Activated CD8-positive, alpha-beta T cell treated with anti-CD3 and anti-CD28 coated beads, Interleukin-2, amount 10 ng/mL, durations not matched to agents 7 days and 5 days (primary cell): ENCODE measurements around the gene CHST7. TPM values are rescaled to one million over a fixed set of nuclear protein-coding genes. Genes with fewer than 3 reads are reported as not detected.

Experiments used
- ATAC-seq: fragments of 150-1000 bp; cut with Tn5 transposase; one replicate; pipeline ENCODE4 v1.10.0; 2021; ENCODE audit warnings: moderate library complexity
- CTCF ChIA-PET: fragments of 350-600 bp; sonication (Branson Sonifier 250); formaldehyde crosslinking; loops from one replicate; lab custom pipeline; 2021; ENCODE audit warnings: antibody characterized with exemption; lab: Charles Lee
- POLR2A ChIA-PET: fragments of 350-600 bp; sonication (Branson Sonifier 250); formaldehyde crosslinking; loops from one replicate; lab custom pipeline; 2021; ENCODE audit warnings: antibody characterized with exemption; lab: Charles Lee
- DNase-seq: peaks from one replicate; pipeline ENCODE4 v3.0.0-alpha.2; 2020
- H3K27ac Mint-ChIP-seq: one replicate; pipeline ENCODE4 v1.8.0; 2021; ENCODE audit warnings: mild to moderate bottlenecking, mixed read lengths
- H3K27me3 Mint-ChIP-seq: one replicate; pipeline ENCODE4 v1.8.0; 2021; ENCODE audit warnings: low read depth, mixed read lengths
- H3K36me3 Mint-ChIP-seq: one replicate; pipeline ENCODE4 v1.8.0; 2021; ENCODE audit warnings: low read depth, mixed read lengths
- H3K4me1 Mint-ChIP-seq: one replicate; pipeline ENCODE4 v1.8.0; 2021; ENCODE audit warnings: low read depth, mixed read lengths
- H3K4me3 Mint-ChIP-seq: one replicate; pipeline ENCODE4 v1.8.0; 2021; ENCODE audit warnings: mild to moderate bottlenecking, mixed read lengths
- H3K9me3 Mint-ChIP-seq: one replicate; pipeline ENCODE4 v1.8.0; 2022; ENCODE audit warnings: mixed read lengths; ENCODE audit not compliant: insufficient read depth
- total RNA-seq, 2 experiments: library from RNA; stranded (reverse); gene quantifications; one replicate each; pipeline ENCODE4 v1.2.3, GENCODE V29; 2021

The CHST7 gene
- total RNA-seq, 2 experiments from 2014 or later, result 5.4 to 6.5 TPM

GRCh38 chrX:46553935-46554334, 19.6 kb upstream of the CHST7 start:
- Mint-ChIP-seq H3K9me3 (no peaks in the 10 kb centered on the region), H3K4me1 (peaks cover 2% of the 10 kb centered on the region), H3K27me3 (no peaks in the 10 kb centered on the region), H3K4me3 (no peak overlapping the region), H3K36me3 (peaks cover 7% of the 10 kb centered on the region), H3K27ac (no peak overlapping the region)
- ChIA-PET POLR2A (no interaction called here), CTCF (no interaction called here)
- no peak for DNase-seq
- no peak for ATAC-seq

- ChIA-PET CTCF (interaction anchor here (0.7 to 1.2 kb wide), 2 partner anchors 87 to 242 kb away, joined by 3 to 6 read pairs; no protein-coding TSS in a partner anchor), POLR2A (no interaction called here)
- ATAC-seq (no peak), DNase-seq (no peak)
- H3K4me1 Mint-ChIP-seq, result no peaks in the 10 kb centered on the region
- H3K27ac Mint-ChIP-seq, result no peak overlapping the region
- no peaks in the 10 kb centered on the region for H3K27me3 Mint-ChIP-seq
- no peaks in the 10 kb centered on the region for H3K9me3 Mint-ChIP-seq
- peaks cover 2% of the 10 kb centered on the region for H3K36me3 Mint-ChIP-seq
- no peak overlapping the region for H3K4me3 Mint-ChIP-seq
These were observed 18.6 kb upstream of the CHST7 start for GRCh38 chrX:46554942-46555341.

- H3K36me3 Mint-ChIP-seq, result no peaks in the 10 kb centered on the region
- no peak overlapping the region for H3K4me3 Mint-ChIP-seq
- peaks cover 16% of the 10 kb centered on the region for H3K4me1 Mint-ChIP-seq
- H3K27ac Mint-ChIP-seq, result no peak overlapping the region
- ATAC-seq (no peak), DNase-seq (no peak)
- POLR2A ChIA-PET, result no interaction called here
- CTCF ChIA-PET, result no interaction called here
- no peaks in the 10 kb centered on the region for H3K9me3 Mint-ChIP-seq
- no peaks in the 10 kb centered on the region for H3K27me3 Mint-ChIP-seq
These were observed 14.5 kb upstream of the CHST7 start for GRCh38 chrX:46559062-46559461.

- H3K27ac Mint-ChIP-seq, result peak overlapping the region; percentile 16
- peak; percentile 40 for DNase-seq
- peak; percentile 69 for ATAC-seq
- no peak overlapping the region for H3K4me3 Mint-ChIP-seq
- H3K27me3 Mint-ChIP-seq, result no peaks in the 10 kb centered on the region
- H3K9me3 Mint-ChIP-seq, result no peaks in the 10 kb centered on the region
- H3K4me1 Mint-ChIP-seq, result peaks cover 16% of the 10 kb centered on the region
- CTCF ChIA-PET, result interaction anchor here (1.1 to 2.0 kb wide), 3 partner anchors 11 to 124 kb away, joined by 3 to 17 read pairs (median 5); no protein-coding TSS in a partner anchor
- peaks cover 2% of the 10 kb centered on the region for H3K36me3 Mint-ChIP-seq
- POLR2A ChIA-PET, result interaction anchor here (0.7 to 1.8 kb wide), 2 partner anchors 11 to 125 kb away, joined by 3 to 4 read pairs; no protein-coding TSS in a partner anchor
These were observed 11.5 kb upstream of the CHST7 start for GRCh38 chrX:46561824-46562657.

DNA sequence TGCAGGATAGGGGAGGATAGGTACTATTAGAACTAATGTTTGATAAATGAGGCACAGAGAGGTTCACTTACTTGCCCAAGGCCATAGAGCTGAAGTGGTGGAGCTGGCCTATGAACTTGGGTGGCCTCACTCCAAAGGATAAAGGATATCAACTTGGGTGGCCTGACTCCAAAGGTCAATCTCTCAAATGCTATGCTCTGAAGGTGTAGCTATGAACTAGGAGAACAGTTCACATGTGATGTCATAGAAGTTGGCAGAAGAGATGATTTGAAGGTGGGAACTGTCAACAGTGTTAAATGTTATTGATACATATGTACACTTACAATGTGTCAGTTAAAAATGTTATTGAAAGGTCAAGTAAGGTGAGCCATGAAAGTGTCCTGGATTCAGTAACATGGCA, 6.2 kb upstream of the CHST7 start:
- ChIA-PET CTCF (interaction anchor here (0.6 kb wide), 1 partner anchor 1033 kb away, joined by 4 read pairs; no protein-coding TSS in a partner anchor), POLR2A (no interaction called here)
- DNase-seq (no peak), ATAC-seq (no peak)
- no peaks in the 10 kb centered on the region for H3K27me3 Mint-ChIP-seq
- no peaks in the 10 kb centered on the region for H3K9me3 Mint-ChIP-seq
- H3K27ac Mint-ChIP-seq, result no peak overlapping the region
- H3K4me1 Mint-ChIP-seq, result peaks cover 12% of the 10 kb centered on the region
- peaks cover 2% of the 10 kb centered on the region for H3K36me3 Mint-ChIP-seq
- H3K4me3 Mint-ChIP-seq, result no peak overlapping the region

- CTCF ChIA-PET, result no interaction called here
- POLR2A ChIA-PET, result interaction anchor here (0.5 kb wide), 1 partner anchor 19 kb away, joined by 4 read pairs; no protein-coding TSS in a partner anchor
- ATAC-seq (no peak), DNase-seq (no peak)
- Mint-ChIP-seq H3K9me3 (no peaks in the 10 kb centered on the region), H3K27me3 (no peaks in the 10 kb centered on the region), H3K36me3 (no peaks in the 10 kb centered on the region), H3K27ac (no peak overlapping the region), H3K4me3 (no peak overlapping the region), H3K4me1 (peaks cover 18% of the 10 kb centered on the region)
These were observed 3.9 kb upstream of the CHST7 start for GRCh38 chrX:46569621-46570020.

DNA sequence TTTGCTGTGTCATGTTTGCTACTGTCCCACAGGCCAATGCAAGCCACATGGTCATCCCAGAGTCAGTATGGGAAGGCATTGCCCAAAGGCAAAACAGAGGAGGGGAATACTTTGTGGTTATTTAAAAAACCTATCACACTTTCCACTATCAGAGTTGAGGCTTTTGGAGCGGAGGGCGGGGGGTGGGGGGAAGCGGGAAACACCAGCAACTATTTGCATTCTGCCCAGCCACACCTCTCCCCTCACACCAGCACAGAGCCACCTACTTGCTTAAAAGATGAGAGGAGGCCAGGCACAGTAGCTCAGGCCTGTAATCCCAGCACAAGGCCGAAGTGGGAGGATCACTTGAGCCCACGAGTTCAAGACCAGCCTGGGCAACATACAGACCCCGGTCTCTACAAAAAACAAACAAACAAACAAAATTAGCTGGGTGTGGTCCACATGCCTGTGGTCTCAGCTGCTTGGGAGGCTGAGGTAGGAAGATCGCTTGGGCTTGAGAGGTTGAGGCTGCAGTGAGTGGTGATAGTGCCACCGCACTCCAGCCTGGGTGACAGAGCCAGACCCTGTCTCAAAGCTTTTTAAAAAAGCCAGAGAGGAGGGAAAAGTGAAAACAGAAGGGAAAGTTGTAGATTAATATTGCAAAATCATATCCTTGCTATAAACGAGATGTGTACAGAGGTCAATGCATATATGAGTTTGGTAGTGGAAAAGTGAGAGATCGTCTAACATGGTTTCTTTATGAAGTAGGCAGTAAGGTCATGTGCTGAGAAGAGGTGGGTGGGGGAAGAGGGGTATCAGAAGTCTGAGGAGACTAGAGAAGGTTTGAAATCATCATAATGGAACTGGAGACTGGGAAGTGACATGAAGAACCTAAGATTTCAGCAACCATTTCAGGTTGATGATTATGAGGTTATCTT, 1.9 kb upstream of the CHST7 start:
- no peak for DNase-seq
- H3K4me3 Mint-ChIP-seq, result peak overlapping the region; percentile 79
- POLR2A ChIA-PET, result interaction anchor here (0.8 to 1.4 kb wide), 3 partner anchors 27 to 138 kb away, joined by 3 to 4 read pairs (median 3); no protein-coding TSS in a partner anchor

GRCh38 chrX:46572340-46572936, 1.1 kb upstream of the CHST7 start:
- peaks cover 9% of the 10 kb centered on the region for H3K36me3 Mint-ChIP-seq
- POLR2A ChIA-PET, result interaction anchor here (0.8 to 1.4 kb wide), 4 partner anchors 10 to 137 kb away, joined by 3 to 4 read pairs (median 4); no protein-coding TSS in a partner anchor
- ATAC-seq (no peak), DNase-seq (peak; percentile 21)
- peaks cover 28% of the 10 kb centered on the region for H3K4me1 Mint-ChIP-seq
- no peaks in the 10 kb centered on the region for H3K27me3 Mint-ChIP-seq
- H3K27ac Mint-ChIP-seq, result peak overlapping the region; percentile 89
- H3K9me3 Mint-ChIP-seq, result no peaks in the 10 kb centered on the region
- peak overlapping the region; percentile 79 for H3K4me3 Mint-ChIP-seq
- CTCF ChIA-PET, result interaction anchor here (0.7 to 1.9 kb wide), 15 partner anchors 10 to 171 kb away, joined by 3 to 17 read pairs (median 4); no protein-coding TSS in a partner anchor

More for the DNA sequence above, 1.9 kb upstream of the CHST7 start:
- Mint-ChIP-seq H3K9me3 (no peaks in the 10 kb centered on the region), H3K27ac (peak overlapping the region; percentile 89), H3K27me3 (no peaks in the 10 kb centered on the region), H3K36me3 (peaks cover 5% of the 10 kb centered on the region), H3K4me1 (peaks cover 27% of the 10 kb centered on the region)
- CTCF ChIA-PET, result interaction anchor here (0.7 to 1.9 kb wide), 11 partner anchors 9 to 172 kb away, joined by 3 to 17 read pairs (median 4); no protein-coding TSS in a partner anchor
- ATAC-seq, result no peak

DNA sequence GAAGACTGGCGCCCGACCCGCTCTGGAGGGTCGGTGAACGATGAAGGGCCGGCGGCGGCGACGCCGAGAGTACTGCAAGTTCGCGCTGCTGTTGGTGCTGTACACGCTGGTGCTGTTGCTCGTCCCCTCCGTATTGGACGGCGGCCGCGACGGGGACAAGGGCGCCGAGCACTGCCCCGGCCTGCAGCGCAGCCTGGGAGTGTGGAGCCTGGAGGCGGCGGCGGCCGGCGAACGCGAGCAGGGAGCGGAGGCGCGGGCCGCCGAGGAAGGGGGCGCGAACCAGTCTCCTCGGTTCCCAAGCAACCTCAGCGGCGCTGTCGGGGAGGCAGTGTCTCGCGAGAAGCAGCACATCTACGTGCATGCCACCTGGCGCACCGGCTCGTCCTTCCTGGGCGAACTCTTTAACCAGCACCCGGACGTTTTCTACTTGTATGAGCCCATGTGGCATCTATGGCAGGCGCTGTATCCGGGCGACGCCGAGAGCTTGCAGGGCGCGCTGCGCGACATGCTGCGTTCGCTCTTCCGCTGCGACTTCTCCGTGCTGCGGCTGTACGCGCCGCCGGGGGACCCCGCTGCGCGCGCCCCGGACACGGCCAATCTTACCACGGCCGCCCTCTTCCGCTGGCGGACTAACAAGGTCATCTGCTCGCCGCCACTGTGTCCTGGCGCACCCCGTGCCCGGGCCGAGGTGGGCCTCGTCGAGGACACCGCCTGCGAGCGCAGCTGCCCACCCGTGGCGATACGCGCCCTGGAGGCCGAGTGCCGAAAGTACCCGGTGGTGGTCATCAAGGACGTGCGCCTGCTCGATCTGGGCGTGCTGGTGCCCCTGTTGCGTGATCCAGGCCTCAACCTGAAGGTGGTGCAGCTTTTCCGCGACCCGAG, 568 bp downstream of the CHST7 start:
- Mint-ChIP-seq H3K4me1 (peaks cover 34% of the 10 kb centered on the region), H3K27ac (peak overlapping the region; percentile 89), H3K36me3 (peaks cover 14% of the 10 kb centered on the region), H3K27me3 (no peaks in the 10 kb centered on the region), H3K4me3 (peak overlapping the region; percentile 79), H3K9me3 (no peaks in the 10 kb centered on the region)
- DNase-seq, result peak; percentile 81
- peak; percentile 60 for ATAC-seq
- POLR2A ChIA-PET, result no interaction called here
- CTCF ChIA-PET, result interaction anchor here (0.6 kb wide), 1 partner anchor 742 kb away, joined by 3 read pairs; no protein-coding TSS in a partner anchor

- Mint-ChIP-seq H3K4me1 (peaks cover 39% of the 10 kb centered on the region), H3K9me3 (no peaks in the 10 kb centered on the region), H3K36me3 (peaks cover 19% of the 10 kb centered on the region), H3K27me3 (no peaks in the 10 kb centered on the region), H3K27ac (peak overlapping the region; percentile 60), H3K4me3 (peak overlapping the region; percentile 79)
- ChIA-PET CTCF (interaction anchor here (0.6 to 1.9 kb wide), 2 partner anchors 61 to 743 kb away, joined by 3 to 5 read pairs; no protein-coding TSS in a partner anchor), POLR2A (interaction anchor here (0.6 kb wide), 1 partner anchor 13 kb away, joined by 3 read pairs; no protein-coding TSS in a partner anchor)
- peak; percentile 55 for DNase-seq
- peak; percentile 25 for ATAC-seq
These were observed 1.3 kb downstream of the CHST7 start for GRCh38 chrX:46574774-46575381.
